NCI-H2196 treated with DMSO at 0.1 percent for 48 hours (cell line): ENCODE results near the gene MRM2.

Experiments used
- DNase-seq: peaks from one replicate; lab custom pipeline; 2025; ENCODE audit not compliant: unreplicated experiment; lab: John Stamatoyannopoulos, UW

The MRM2 gene

GRCh38 chr7:2248984-2249694 is 7.1 kb upstream of the MRM2 start:
- DNase-seq: no peak

- no peak for DNase-seq
Observed at GRCh38 chr7:2247141-2247995, 5.4 kb upstream of the MRM2 start.

GRCh38 chr7:2245883-2246675 is 4.1 kb upstream of the MRM2 start:
- DNase-seq: no peak

GRCh38 chr7:2244404-2244995 is 2.5 kb upstream of the MRM2 start:
- no peak for DNase-seq

GRCh38 chr7:2243458-2243857 is 1.5 kb upstream of the MRM2 start:
- DNase-seq: no peak

- no peak for DNase-seq
Observed at GRCh38 chr7:2242541-2243429, 780 bp upstream of the MRM2 start.

GRCh38 chr7:2239242-2239641 is 2.8 kb downstream of the MRM2 start:
- DNase-seq: no peak

GRCh38 chr7:2237109-2237602 is 4.8 kb downstream of the MRM2 start:
- no peak for DNase-seq

GRCh38 chr7:2233926-2234325 is 8.1 kb downstream of the MRM2 start:
- no peak for DNase-seq

- DNase-seq: peak; percentile 61
Observed at GRCh38 chr7:2232766-2233520, 9.1 kb downstream of the MRM2 start, which contains the start of gene MAD1L1. Gene MAD1L1 (minus strand): TSS chr7:2232945. CDS start chr7:2230133, 2,812 bp downstream.

- DNase-seq: no peak
Observed at GRCh38 chr7:2231992-2232765, 9.8 kb downstream of the MRM2 start.

- DNase-seq: no peak
Observed at GRCh38 chr7:2230882-2231281, 11.1 kb downstream of the MRM2 start.

- DNase-seq: no peak
Observed at GRCh38 chr7:2230226-2230625, 11.8 kb downstream of the MRM2 start.

- no peak for DNase-seq
Observed at GRCh38 chr7:2229467-2229866, 12.5 kb downstream of the MRM2 start.

- DNase-seq: no peak
Observed at GRCh38 chr7:2228921-2229320, 13.1 kb downstream of the MRM2 start.

GRCh38 chr7:2227699-2228098 is 14.3 kb downstream of the MRM2 start:
- no peak for DNase-seq

GRCh38 chr7:2225830-2226229 is 16.2 kb downstream of the MRM2 start:
- DNase-seq: no peak

GRCh38 chr7:2225336-2225735 is 16.7 kb downstream of the MRM2 start:
- DNase-seq: no peak
